Endodermal cell (in vitro differentiated cells): ENCODE data around the gene OTP. TPM values are rescaled to one million over a fixed set of nuclear protein-coding genes. Genes with fewer than 3 reads are reported as not detected.

Experiments used
- DNase-seq: peaks from one replicate; pipeline ENCODE4 v3.0.0-alpha.2; 2017
- H3K27ac ChIP-seq: 2 replicates; pipeline ENCODE4 v1.5.1; 2013; ENCODE audit warnings: mild to moderate bottlenecking, low read depth, low read length, moderate library complexity
- H3K27me3 ChIP-seq: 2 replicates; pipeline ENCODE4 v1.6.1; 2013; ENCODE audit warnings: mild to moderate bottlenecking, low read length, moderate library complexity; ENCODE audit not compliant: insufficient read depth, control insufficient read depth, poor library complexity, severe bottlenecking
- H3K36me3 ChIP-seq: 2 replicates; pipeline ENCODE4 v1.7.0; 2013; ENCODE audit warnings: mild to moderate bottlenecking, low read length, moderate library complexity; ENCODE audit not compliant: control insufficient read depth, insufficient read depth
- H3K4me1 ChIP-seq: one replicate; pipeline ENCODE4 v1.7.0; 2013; ENCODE audit warnings: low read length; ENCODE audit not compliant: control insufficient read depth, insufficient read depth
- H3K4me3 ChIP-seq: 2 replicates; pipeline ENCODE4 v1.5.1; 2013; ENCODE audit warnings: mild to moderate bottlenecking, low read length, moderate library complexity
- H3K9ac ChIP-seq: 2 replicates; pipeline ENCODE4 v1.6.1; 2013; ENCODE audit warnings: mild to moderate bottlenecking, low read length, moderate library complexity; ENCODE audit not compliant: poor library complexity, severe bottlenecking; ENCODE audit errors: extremely low read depth
- H3K9me3 ChIP-seq: 2 replicates; pipeline ENCODE4 v1.6.1; 2013; ENCODE audit warnings: mild to moderate bottlenecking, low read length, moderate library complexity; ENCODE audit not compliant: control insufficient read depth
- H3K27ac Mint-ChIP-seq: 2 replicates; pipeline ENCODE4 v1.8.0; 2020; ENCODE audit warnings: mixed read lengths
- H3K27me3 Mint-ChIP-seq: 2 replicates; pipeline ENCODE4 v1.8.0; 2021; ENCODE audit warnings: mild to moderate bottlenecking, mixed read lengths; ENCODE audit not compliant: insufficient read depth
- H3K36me3 Mint-ChIP-seq: 2 replicates; pipeline ENCODE4 v1.8.0; 2020; ENCODE audit warnings: low read depth, mixed read lengths
- H3K4me1 Mint-ChIP-seq: 2 replicates; pipeline ENCODE4 v1.8.0; 2020; ENCODE audit warnings: mixed read lengths
- H3K4me3 Mint-ChIP-seq: 2 replicates; pipeline ENCODE4 v1.8.0; 2020; ENCODE audit warnings: mild to moderate bottlenecking, moderate library complexity, mixed read lengths
- H3K9me3 Mint-ChIP-seq: 2 replicates; pipeline ENCODE4 v1.8.0; 2020; ENCODE audit warnings: mild to moderate bottlenecking, mixed read lengths
- CTCF ChIP-seq: fragments of 200-600 bp; sonication (generic); conservative IDR thresholded peaks from 2 replicates; pipeline ENCODE4 v1.5.0; 2021; ENCODE audit warnings: antibody characterized with exemption, mild to moderate bottlenecking
- WGBS, 2 experiments: methylation state at CpG; one replicate each; pipeline versions ENCODE4 v1.1.5 to v1.1.7; 2013; ENCODE audit warnings: missing lambda C conversion rate in 2 of 2, mixed read lengths in 1 of 2; ENCODE audit not compliant: insufficient coverage in 1 of 2, insufficient read length in 1 of 2; 5-methylcytosine and 5-hydroxymethylcytosine counted together
- total RNA-seq, 2 donors: library from RNA; stranded (reverse); fragmentation: NEBNext Ultra II Directional in 1 of 2; extraction: Animal tissue kit (Norgen Biotek cat#: 25700) in 1 of 2; gene quantifications; 2 replicates in 1 of 2; 3 replicates in 1 of 2; pipeline ENCODE4 v1.2.1, GENCODE V29; 2021

The OTP gene
- total RNA-seq, 2 donors from 2014 or later = not detected

DNA sequence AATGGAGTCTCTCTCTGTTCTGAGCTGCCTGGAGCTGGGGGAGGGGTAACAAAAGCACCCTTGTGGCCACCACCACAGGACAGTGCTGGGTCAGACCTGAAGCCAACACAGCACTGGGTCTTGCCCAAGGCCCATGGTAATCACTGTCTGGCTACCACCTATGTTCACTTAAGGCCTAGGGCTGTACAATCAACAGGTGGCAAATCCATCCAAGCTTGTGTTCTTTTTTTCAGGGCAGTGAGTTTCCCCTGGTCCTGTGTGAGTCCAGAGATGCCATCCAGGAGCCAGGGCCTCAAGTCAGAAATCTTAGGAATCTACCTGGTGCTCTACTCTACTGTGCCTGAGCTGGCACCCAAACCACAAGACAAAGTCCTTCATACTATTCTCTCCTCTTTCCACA, 20.1 kb upstream of the OTP start:
- no peaks in the 10 kb centered on the region for H3K9me3 ChIP-seq

DNA sequence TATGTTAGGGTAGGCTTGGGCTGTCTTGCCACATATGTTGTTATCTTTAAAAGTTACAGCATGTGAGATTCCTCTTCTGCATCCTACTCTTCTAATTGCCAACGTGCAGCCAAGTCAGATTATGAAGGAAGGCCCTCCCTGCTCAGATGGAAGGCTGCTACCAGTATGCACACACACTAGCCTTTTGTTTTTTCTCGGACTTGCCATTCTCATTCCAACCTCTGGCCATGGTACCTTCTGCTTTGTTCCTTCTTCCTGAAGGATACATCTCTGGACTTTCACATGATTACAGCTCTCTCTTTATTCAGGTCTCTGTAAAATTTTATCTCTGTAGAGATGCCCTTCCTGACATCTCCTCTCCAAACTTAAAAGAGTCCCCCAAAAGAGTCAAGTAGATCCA, 12.8 kb upstream of the OTP start:
- Histone ChIP-seq H3K4me1 (no peaks in the 10 kb centered on the region), H3K9me3 (no peaks in the 10 kb centered on the region), H3K27ac (no peak overlapping the region), H3K9ac (no peak overlapping the region), H3K36me3 (no peaks in the 10 kb centered on the region), H3K27me3 (peaks cover 100% of the 10 kb centered on the region), H3K4me3 (no peak overlapping the region)
- no peak for DNase-seq
- no peak for TF ChIP-seq CTCF
- WGBS, 2 experiments = 70 to 73% methylated on average over 2 of the region's 2 CpGs
- peaks cover 8% of the 10 kb centered on the region for H3K4me1 Mint-ChIP-seq
- H3K9me3 Mint-ChIP-seq = no peaks in the 10 kb centered on the region
- H3K27ac Mint-ChIP-seq = no peak overlapping the region
- peaks cover 97% of the 10 kb centered on the region for H3K27me3 Mint-ChIP-seq
- no peak overlapping the region for H3K4me3 Mint-ChIP-seq
- H3K36me3 Mint-ChIP-seq = no peaks in the 10 kb centered on the region

More for the DNA sequence above, 20.1 kb upstream of the OTP start:
- Histone ChIP-seq H3K27me3 (peaks cover 76% of the 10 kb centered on the region), H3K27ac (no peak overlapping the region), H3K4me1 (no peaks in the 10 kb centered on the region), H3K36me3 (no peaks in the 10 kb centered on the region), H3K9ac (no peak overlapping the region), H3K4me3 (no peak overlapping the region)
- no peak for TF ChIP-seq CTCF
- Mint-ChIP-seq H3K36me3 (no peaks in the 10 kb centered on the region), H3K4me3 (no peak overlapping the region), H3K9me3 (no peaks in the 10 kb centered on the region), H3K27me3 (peaks cover 84% of the 10 kb centered on the region), H3K27ac (no peak overlapping the region), H3K4me1 (peaks cover 2% of the 10 kb centered on the region)
- DNase-seq = no peak

- Mint-ChIP-seq H3K27ac (no peak overlapping the region), H3K36me3 (no peaks in the 10 kb centered on the region), H3K9me3 (no peaks in the 10 kb centered on the region), H3K27me3 (peaks cover 97% of the 10 kb centered on the region), H3K4me3 (no peak overlapping the region), H3K4me1 (peaks cover 8% of the 10 kb centered on the region)
- Histone ChIP-seq H3K4me1 (no peaks in the 10 kb centered on the region), H3K9me3 (no peaks in the 10 kb centered on the region), H3K27me3 (peaks cover 100% of the 10 kb centered on the region), H3K4me3 (no peak overlapping the region), H3K27ac (no peak overlapping the region), H3K9ac (no peak overlapping the region), H3K36me3 (no peaks in the 10 kb centered on the region)
- WGBS, 2 experiments = 43 to 90% methylated on average over 1 of the region's 1 CpG
- DNase-seq = no peak
- TF ChIP-seq CTCF = no peak
Observed at GRCh38 chr5:77650686-77651085, 12.2 kb upstream of the OTP start.
